GM12891 (cell line): ENCODE results near the gene ANKMY1.

Experiments used
- PAX5 ChIP-seq: IDR thresholded peaks from 2 replicates; pipeline ENCODE4 v1.6.1; 2011; ENCODE audit warnings: low read length, moderate library complexity, mild to moderate bottlenecking; ENCODE audit not compliant: insufficient read depth, severe bottlenecking
- POLR2A ChIP-seq: IDR thresholded peaks from 2 replicates; pipeline ENCODE4 v1.6.1; 2011; ENCODE audit warnings: low read depth, low read length, control low read depth
- POLR2AphosphoS5 ChIP-seq: IDR thresholded peaks from 2 replicates; pipeline ENCODE4 v1.6.1; 2011; ENCODE audit warnings: low read depth, low read length, control low read depth
- POU2F2 ChIP-seq: IDR thresholded peaks from 2 replicates; pipeline ENCODE4 v1.6.1; 2011; ENCODE audit warnings: low read depth, mild to moderate bottlenecking, control low read depth, low read length, moderate library complexity
- SPI1 ChIP-seq: IDR thresholded peaks from 2 replicates; pipeline ENCODE4 v1.6.1; 2011; ENCODE audit warnings: low read depth, low read length, control low read depth
- TAF1 ChIP-seq: IDR thresholded peaks from 2 replicates; pipeline ENCODE4 v1.6.1; 2011; ENCODE audit warnings: low read depth, low read length, control low read depth

DNA sequence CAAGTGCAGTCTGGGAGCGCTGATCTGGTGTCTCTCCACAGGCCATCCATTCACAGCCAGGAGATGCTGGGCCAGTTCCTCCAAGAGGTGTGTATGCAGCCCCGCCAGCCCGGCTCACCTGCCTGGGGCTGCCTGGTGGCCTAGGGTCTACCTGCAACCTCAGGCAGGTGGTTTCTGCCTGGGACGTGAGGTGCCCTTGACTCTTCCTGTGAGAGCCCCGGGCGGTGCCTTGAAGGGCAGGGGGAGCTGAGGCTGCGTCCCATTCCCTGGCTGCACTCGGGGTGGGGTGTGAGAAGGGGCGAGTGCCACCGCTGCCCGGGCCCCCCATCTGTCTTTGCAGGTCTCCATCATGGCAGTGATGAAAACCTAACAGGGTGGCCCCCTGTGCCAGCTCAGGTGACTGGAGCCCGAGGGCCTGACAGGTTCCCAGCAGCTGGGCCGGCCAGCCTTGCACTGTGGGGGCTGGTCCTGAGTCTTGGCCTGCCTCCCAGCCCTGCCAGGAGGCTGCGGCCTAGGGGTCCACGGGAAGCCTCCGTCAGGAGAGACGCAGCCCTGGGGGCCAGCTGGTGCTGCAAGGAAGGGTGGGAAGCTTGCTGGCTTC, 40.6 kb upstream of the ANKMY1 start:
- TF ChIP-seq POU2F2 (no peak), POLR2AphosphoS5 (no peak), POLR2A (no peak), TAF1 (no peak), SPI1 (no peak), PAX5 (no peak)
